K562 (cell line): ENCODE results near the gene BTD. TPM values are rescaled to one million over a fixed set of nuclear protein-coding genes. Genes with fewer than 3 reads are reported as not detected.

Experiments
- CHD2 ChIP-seq: IDR thresholded peaks from 2 replicates; pipeline ENCODE4 v1.6.1; 2011; ENCODE audit warnings: low read depth, low read length
- MBD1 ChIP-seq: fragments of 250-450 bp; sonication (Bioruptor Pico); IDR thresholded peaks from 2 replicates; pipeline ENCODE4 v1.8.0; 2022; ENCODE audit warnings: inconsistent platforms
- NFE2L1 ChIP-seq: fragments of 450-650 bp; IDR thresholded peaks from 2 replicates; pipeline ENCODE4 v1.6.1; 2016; ENCODE audit warnings: missing genetic modification characterization, low read depth, mild to moderate bottlenecking, missing compliant biosample characterization, moderate library complexity, borderline replicate concordance
- RREB1 ChIP-seq: fragments of 250-450 bp; sonication (Bioruptor Pico); IDR thresholded peaks from 2 replicates; pipeline ENCODE4 v1.4.0; 2020
- SMARCE1 ChIP-seq: fragments of 450-650 bp; IDR thresholded peaks from 2 replicates; pipeline ENCODE4 v1.7.1; 2016; ENCODE audit warnings: mild to moderate bottlenecking
- ZNF280A ChIP-seq: fragments of 450-650 bp; IDR thresholded peaks from 2 replicates; pipeline ENCODE4 v1.6.1; 2018; ENCODE audit warnings: mild to moderate bottlenecking, low read depth; ENCODE audit not compliant: partially characterized antibody
- polyA plus RNA-seq, 8 experiments: library from polyadenylated mRNA; depleted of rRNA in 4 of 8; stranded (reverse) in 5 of 8; unstranded in 3 of 8; fragments of >200 nt; fragmentation: Nextera tagmentation in 2 of 8; fragmentation: Illumina TruSeq in 1 of 8; extraction: Ambion mirVana in 2 of 8; extraction: Trizol in 1 of 8; gene quantifications; 2 replicates each; pipeline versions ENCODE4 v1.2.1 to v1.2.3, GENCODE V29; 2011 to 2014; ENCODE audit warnings: inconsistent platforms in 1 of 8, missing spikeins in 1 of 8
- total RNA-seq, 7 experiments: library from RNA; depleted of rRNA in 6 of 7; stranded (reverse); fragments of >200 nt in 6 of 7; fragmentation: Illumina TruSeq in 2 of 7; extraction: Trizol in 2 of 7; gene quantifications; 2 replicates each; pipeline versions ENCODE4 v1.2.1 to v1.2.3, GENCODE V29; 2011 to 2021; ENCODE audit warnings: low replicate concordance in 1 of 7
- TF ChIP-seq, protein P1 (sequence below): fragments of 150-350 bp; IDR thresholded peaks from 2 replicates; pipeline ENCODE4 v1.6.1; 2014; ENCODE audit warnings: low read depth, mild to moderate bottlenecking, low read length, borderline replicate concordance
- TF ChIP-seq, protein P2 (sequence below): IDR thresholded peaks from 2 replicates; pipeline ENCODE4 v1.6.1; 2011; ENCODE audit not compliant: insufficient read length; ENCODE audit errors: extremely low read depth

The BTD gene
- total and polyA plus RNA-seq, 9 of the 15 experiments (the other 6 are each of a cell fraction or from before 2014, with no cell fraction given), result 6.6 to 26.2 (median 10.6) TPM

DNA sequence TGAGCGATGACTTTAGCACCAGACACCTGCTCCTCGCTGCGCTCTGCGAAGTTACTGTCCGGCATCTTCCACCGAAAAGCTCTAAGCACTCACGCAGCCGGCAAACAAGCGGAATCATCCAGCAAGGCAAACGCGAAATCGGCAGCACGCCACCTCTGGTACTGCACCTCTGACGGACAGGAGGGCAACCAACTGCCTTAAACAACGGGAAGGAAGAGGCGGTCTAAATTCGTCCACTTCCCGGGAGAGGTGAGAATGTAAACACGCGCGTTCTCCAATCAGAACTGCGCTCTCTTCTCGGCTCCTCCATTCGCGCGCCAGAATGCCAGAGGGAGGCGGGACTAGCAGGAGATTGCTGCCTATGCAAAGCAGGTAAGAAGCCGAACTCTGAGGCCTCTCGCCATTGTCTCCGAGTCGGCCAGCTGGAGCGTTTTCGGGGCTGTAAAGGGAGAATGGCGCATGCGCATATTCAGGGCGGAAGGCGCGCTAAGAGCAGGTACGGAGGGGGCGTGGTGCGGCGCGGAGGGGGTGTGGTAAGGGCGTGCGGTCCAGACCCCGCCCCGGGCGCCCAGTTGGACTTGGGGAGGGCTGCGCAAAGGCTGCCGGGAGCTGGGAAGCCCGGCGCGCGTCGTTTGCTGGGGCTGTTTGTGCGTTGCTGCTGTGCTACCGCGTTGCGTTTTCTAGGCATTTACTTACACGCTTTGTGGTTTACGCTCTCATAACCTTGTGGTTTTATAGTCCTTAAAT is at the start of gene BTD, which contains the start of gene HACL1 (continued):
- TF ChIP-seq MBD1 (CRISPR knock-in tag) (no peak), NFE2L1 (no peak), CHD2 (peak; percentile 93), ZNF280A (no peak), RREB1 (CRISPR knock-in tag) (0 out of 2 replicates have a peak, but pooled peaks have one; percentile 60), SMARCE1 (no peak)
- TF ChIP-seq, protein P1, sequence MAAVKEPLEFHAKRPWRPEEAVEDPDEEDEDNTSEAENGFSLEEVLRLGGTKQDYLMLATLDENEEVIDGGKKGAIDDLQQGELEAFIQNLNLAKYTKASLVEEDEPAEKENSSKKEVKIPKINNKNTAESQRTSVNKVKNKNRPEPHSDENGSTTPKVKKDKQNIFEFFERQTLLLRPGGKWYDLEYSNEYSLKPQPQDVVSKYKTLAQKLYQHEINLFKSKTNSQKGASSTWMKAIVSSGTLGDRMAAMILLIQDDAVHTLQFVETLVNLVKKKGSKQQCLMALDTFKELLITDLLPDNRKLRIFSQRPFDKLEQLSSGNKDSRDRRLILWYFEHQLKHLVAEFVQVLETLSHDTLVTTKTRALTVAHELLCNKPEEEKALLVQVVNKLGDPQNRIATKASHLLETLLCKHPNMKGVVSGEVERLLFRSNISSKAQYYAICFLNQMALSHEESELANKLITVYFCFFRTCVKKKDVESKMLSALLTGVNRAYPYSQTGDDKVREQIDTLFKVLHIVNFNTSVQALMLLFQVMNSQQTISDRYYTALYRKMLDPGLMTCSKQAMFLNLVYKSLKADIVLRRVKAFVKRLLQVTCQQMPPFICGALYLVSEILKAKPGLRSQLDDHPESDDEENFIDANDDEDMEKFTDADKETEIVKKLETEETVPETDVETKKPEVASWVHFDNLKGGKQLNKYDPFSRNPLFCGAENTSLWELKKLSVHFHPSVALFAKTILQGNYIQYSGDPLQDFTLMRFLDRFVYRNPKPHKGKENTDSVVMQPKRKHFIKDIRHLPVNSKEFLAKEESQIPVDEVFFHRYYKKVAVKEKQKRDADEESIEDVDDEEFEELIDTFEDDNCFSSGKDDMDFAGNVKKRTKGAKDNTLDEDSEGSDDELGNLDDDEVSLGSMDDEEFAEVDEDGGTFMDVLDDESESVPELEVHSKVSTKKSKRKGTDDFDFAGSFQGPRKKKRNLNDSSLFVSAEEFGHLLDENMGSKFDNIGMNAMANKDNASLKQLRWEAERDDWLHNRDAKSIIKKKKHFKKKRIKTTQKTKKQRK, result peak; percentile 94
- TF ChIP-seq, protein P2, sequence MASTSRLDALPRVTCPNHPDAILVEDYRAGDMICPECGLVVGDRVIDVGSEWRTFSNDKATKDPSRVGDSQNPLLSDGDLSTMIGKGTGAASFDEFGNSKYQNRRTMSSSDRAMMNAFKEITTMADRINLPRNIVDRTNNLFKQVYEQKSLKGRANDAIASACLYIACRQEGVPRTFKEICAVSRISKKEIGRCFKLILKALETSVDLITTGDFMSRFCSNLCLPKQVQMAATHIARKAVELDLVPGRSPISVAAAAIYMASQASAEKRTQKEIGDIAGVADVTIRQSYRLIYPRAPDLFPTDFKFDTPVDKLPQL, result peak; percentile 29
